Motor neuron (in vitro differentiated cells): ENCODE results near the gene ARHGAP27. TPM values are rescaled to one million over a fixed set of nuclear protein-coding genes. Genes with fewer than 3 reads are reported as not detected.
A peak's percentile ranks its signal among the peaks of the same experiment; 100 is the strongest.
"Not testable (repeated sequence)": the region's sequence is repeated elsewhere in the genome, so short reads cannot be mapped to it uniquely, and the experiment has no call there.

ENCODE experiments used
- ATAC-seq, 8 experiments: fragments of 200-7000 bp; cut with Tn5 transposase; replicated peaks in 6 of 8; 2 replicates each; pipeline ENCODE4 v1.8.0; 2021; ENCODE audit warnings: mild to moderate bottlenecking in 8 of 8, moderate library complexity in 8 of 8
- H3K27ac ChIP-seq, 2 donors: fragments of 250-450 bp; sonication (Bioruptor Pico); 2 replicates each; pipeline ENCODE4 v1.9.0; 2021; ENCODE audit warnings: antibody characterized with exemption in 2 of 2, mild to moderate bottlenecking in 2 of 2, moderate library complexity in 1 of 2
- H3K4me1 ChIP-seq, 2 donors: fragments of 250-450 bp; sonication (Bioruptor Pico); replicated peaks in 1 of 2; 2 replicates each; pipeline ENCODE4 v1.6.1; 2021; ENCODE audit warnings: antibody characterized with exemption in 2 of 2, mild to moderate bottlenecking in 2 of 2, moderate library complexity in 1 of 2
- H3K4me3 ChIP-seq, 5 donors: fragments of 250-450 bp; sonication (Bioruptor Pico); 2 replicates each; pipeline ENCODE4 v1.9.0; 2021; ENCODE audit warnings: antibody characterized with exemption in 5 of 5, mild to moderate bottlenecking in 5 of 5, moderate library complexity in 4 of 5
- WGBS, 10 experiments: fragments of 450-650 bp; shearing (Covaris generic); methylation state at CpG; one replicate each; pipeline ENCODE4 v1.0.0; 2022; 5-methylcytosine and 5-hydroxymethylcytosine counted together
- in situ Hi-C, 9 experiments: fragments of 400-800 bp; cut with MboI; loops; one replicate each; pipeline ENCODE4 v1.15.0; 2021; ENCODE audit warnings: low sequenced_read_pairs in 9 of 9, low pct_unique_long_range_greater_than_20kb in 2 of 9; ENCODE audit not compliant: unreplicated experiment in 9 of 9
- total RNA-seq, 8 experiments: library from RNA; unstranded; fragments of 300-600 nt; gene quantifications; 2 replicates each; pipeline versions ENCODE4 v1.2.3 to v1.2.4, GENCODE V29; 2022

The ARHGAP27 gene
- total RNA-seq, 8 experiments from 2014 or later: 0.88 to 4.8 (median 2.4) TPM

GRCh38 chr17:45444301-45444700 lies 11.6 kb upstream of the ARHGAP27 start:
- H3K4me1 ChIP-seq, in situ Hi-C loops, ATAC-seq, H3K27ac ChIP-seq, H3K4me3 ChIP-seq: not testable (repeated sequence)
- WGBS, 10 experiments: no CpG with 5 or more reads among the region's 10 CpGs

GRCh38 chr17:45443371-45444260 lies 10.9 kb upstream of the ARHGAP27 start:
- H3K27ac ChIP-seq, in situ Hi-C loops, H3K4me3 ChIP-seq, H3K4me1 ChIP-seq: not testable (repeated sequence)
- peak in 3 of 8 experiments; percentile 7 to 25 (median 21) for ATAC-seq
- WGBS, 10 experiments: 80% methylated on average over 1 of the region's 10 CpGs; no CpG with 5 or more reads in 9 of the 10 experiments

- Histone ChIP-seq H3K4me1 (no peaks in the 10 kb centered on the region), H3K4me3 (no peak overlapping the region), H3K27ac (no peak overlapping the region)
- ATAC-seq: no peak
- in situ Hi-C loops: no loop called here
- 86 to 100% methylated on average over 1 to 3 of the region's 14 CpGs; no CpG with 5 or more reads in 8 of the 10 experiments for WGBS, 10 experiments
Observed at GRCh38 chr17:45441526-45442310, 9.0 kb upstream of the ARHGAP27 start.

GRCh38 chr17:45440839-45441515 lies 8.3 kb upstream of the ARHGAP27 start:
- in situ Hi-C loops, H3K27ac ChIP-seq, ATAC-seq, H3K4me3 ChIP-seq, H3K4me1 ChIP-seq: not testable (repeated sequence)
- 56 to 83% (median 80%) methylated on average over 1 to 2 of the region's 7 CpGs; no CpG with 5 or more reads in 7 of the 10 experiments for WGBS, 10 experiments

GRCh38 chr17:45440161-45440778 lies 7.6 kb upstream of the ARHGAP27 start:
- WGBS, 10 experiments: 38 to 100% (median 74%) methylated on average over 1 to 8 of the region's 10 CpGs; no CpG with 5 or more reads in 2 of the 10 experiments
- H3K4me3 ChIP-seq: no peak overlapping the region
- no peak overlapping the region for H3K27ac ChIP-seq
- ATAC-seq: peak in 1 of 8 experiments; percentile 68
- in situ Hi-C loops: no loop called here
- H3K4me1 ChIP-seq: no peaks in the 10 kb centered on the region

GRCh38 chr17:45438931-45439610 lies 6.4 kb upstream of the ARHGAP27 start:
- no peak overlapping the region for H3K4me3 ChIP-seq
- in situ Hi-C loops: no loop called here
- ATAC-seq: no peak
- no peak overlapping the region for H3K27ac ChIP-seq
- WGBS, 10 experiments: 80 to 100% (median 99%) methylated on average over 1 to 7 of the region's 11 CpGs; no CpG with 5 or more reads in 4 of the 10 experiments
- H3K4me1 ChIP-seq: no peaks in the 10 kb centered on the region

- peak in 5 of 8 experiments; percentile 31 to 69 (median 51) for ATAC-seq
- 80 to 100% (median 89%) methylated on average over 1 to 12 of the region's 30 CpGs; no CpG with 5 or more reads in 4 of the 10 experiments for WGBS, 10 experiments
- H3K27ac ChIP-seq: no peak overlapping the region
- H3K4me3 ChIP-seq: no peak overlapping the region
- in situ Hi-C loops: no loop called here
- no peaks in the 10 kb centered on the region for H3K4me1 ChIP-seq
Observed at GRCh38 chr17:45437465-45438283, 5.0 kb upstream of the ARHGAP27 start.

GRCh38 chr17:45436625-45437464 lies 4.2 kb upstream of the ARHGAP27 start:
- no peak overlapping the region for H3K4me3 ChIP-seq
- in situ Hi-C loops: no loop called here
- ATAC-seq: no peak
- peaks cover 3 to 5% of the 10 kb centered on the region in 2 donors for H3K4me1 ChIP-seq
- 90 to 100% (median 93%) methylated on average over 1 to 3 of the region's 23 CpGs; no CpG with 5 or more reads in 6 of the 10 experiments for WGBS, 10 experiments
- no peak overlapping the region for H3K27ac ChIP-seq

- H3K4me1 ChIP-seq: peaks cover 3 to 9% of the 10 kb centered on the region in 2 donors
- ATAC-seq: no peak
- H3K27ac ChIP-seq: no peak overlapping the region
- H3K4me3 ChIP-seq: no peak overlapping the region
- 83 to 100% (median 90%) methylated on average over 1 to 2 of the region's 10 CpGs; no CpG with 5 or more reads in 7 of the 10 experiments for WGBS, 10 experiments
- in situ Hi-C loops: no loop called here
Observed at GRCh38 chr17:45436161-45436560, 3.5 kb upstream of the ARHGAP27 start.

- Histone ChIP-seq H3K27ac (no peak overlapping the region), H3K4me3 (no peak overlapping the region), H3K4me1 (peaks cover 3 to 9% of the 10 kb centered on the region in 2 donors)
- in situ Hi-C loops: no loop called here
- 63 to 100% (median 80%) methylated on average over 1 to 3 of the region's 5 CpGs; no CpG with 5 or more reads in 5 of the 10 experiments for WGBS, 10 experiments
- ATAC-seq: no peak
Observed at GRCh38 chr17:45435481-45435880, 2.8 kb upstream of the ARHGAP27 start.

- peaks cover 5 to 14% of the 10 kb centered on the region in 2 donors for H3K4me1 ChIP-seq
- no peak overlapping the region for H3K4me3 ChIP-seq
- in situ Hi-C loops: no loop called here
- no CpG with 5 or more reads among the region's 4 CpGs for WGBS, 10 experiments
- no peak overlapping the region for H3K27ac ChIP-seq
- ATAC-seq: peak in 2 of 8 experiments; percentile 1 to 3
Observed at GRCh38 chr17:45433159-45433535, 477 bp upstream of the ARHGAP27 start.
